ENCODE measurements around the gene SPIB. TPM values are rescaled to one million over a fixed set of nuclear protein-coding genes. Genes with fewer than 3 reads are reported as not detected.

The SPIB gene
- total and polyA plus RNA-seq, 2 experiments from 2014 or later = 12.6 to 17.5 TPM

DNA sequence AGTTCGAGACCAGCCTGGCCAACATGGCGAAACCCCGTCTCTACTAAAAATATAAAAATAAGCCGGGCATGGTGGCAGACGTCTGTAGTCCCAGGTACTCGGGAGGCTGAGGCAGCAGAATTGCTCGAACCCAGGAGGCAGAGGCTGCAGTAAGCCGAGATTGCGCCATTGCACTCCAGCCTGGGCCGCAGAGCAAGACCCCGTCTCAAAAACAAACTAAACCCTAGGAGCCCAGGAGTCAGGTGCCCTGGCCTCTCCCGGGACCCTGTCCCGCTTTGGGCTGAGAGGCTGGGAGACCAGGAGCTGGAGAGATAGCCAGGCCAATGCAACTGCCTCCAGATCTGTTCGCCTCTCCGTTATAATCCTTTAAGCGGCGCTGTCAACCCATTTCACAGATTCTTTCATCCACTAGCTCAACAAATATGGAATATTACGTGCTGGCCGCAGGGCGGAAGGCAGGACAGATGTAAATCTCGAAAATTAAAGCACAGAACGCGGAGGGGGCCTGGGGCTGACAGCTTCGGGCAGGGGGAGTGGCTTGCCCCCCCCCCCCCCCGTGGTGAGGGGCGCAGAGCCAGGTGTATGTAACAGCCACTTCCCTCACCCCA lies 8.7 kb downstream of the SPIB start:
- no peaks in the 10 kb centered on the region for H3K36me3 ChIP-seq (ENCODE audit: insufficient read depth)
- H3K9me2 ChIP-seq (ENCODE audit: insufficient read depth) = no peaks in the 10 kb centered on the region
- H3K4me3 ChIP-seq = peak overlapping the region; percentile 57
- H3K79me2 ChIP-seq (replicated peaks; ENCODE audit: insufficient read depth) = no peaks in the 10 kb centered on the region
- peak overlapping the region; percentile 79 for H3K4me2 ChIP-seq
- no peak for TF ChIP-seq ZNF114 (CRISPR knock-in tag; IDR thresholded peaks at IDR 0.05)
- TF ChIP-seq, protein P1, sequence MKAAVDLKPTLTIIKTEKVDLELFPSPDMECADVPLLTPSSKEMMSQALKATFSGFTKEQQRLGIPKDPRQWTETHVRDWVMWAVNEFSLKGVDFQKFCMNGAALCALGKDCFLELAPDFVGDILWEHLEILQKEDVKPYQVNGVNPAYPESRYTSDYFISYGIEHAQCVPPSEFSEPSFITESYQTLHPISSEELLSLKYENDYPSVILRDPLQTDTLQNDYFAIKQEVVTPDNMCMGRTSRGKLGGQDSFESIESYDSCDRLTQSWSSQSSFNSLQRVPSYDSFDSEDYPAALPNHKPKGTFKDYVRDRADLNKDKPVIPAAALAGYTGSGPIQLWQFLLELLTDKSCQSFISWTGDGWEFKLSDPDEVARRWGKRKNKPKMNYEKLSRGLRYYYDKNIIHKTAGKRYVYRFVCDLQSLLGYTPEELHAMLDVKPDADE (IDR thresholded peaks at IDR 0.05) = no peak
- no peak for TF ChIP-seq EZH2 (IDR thresholded peaks at IDR 0.05; ENCODE audit: low read depth, unreplicated experiment)
- TF ChIP-seq, protein P2, sequence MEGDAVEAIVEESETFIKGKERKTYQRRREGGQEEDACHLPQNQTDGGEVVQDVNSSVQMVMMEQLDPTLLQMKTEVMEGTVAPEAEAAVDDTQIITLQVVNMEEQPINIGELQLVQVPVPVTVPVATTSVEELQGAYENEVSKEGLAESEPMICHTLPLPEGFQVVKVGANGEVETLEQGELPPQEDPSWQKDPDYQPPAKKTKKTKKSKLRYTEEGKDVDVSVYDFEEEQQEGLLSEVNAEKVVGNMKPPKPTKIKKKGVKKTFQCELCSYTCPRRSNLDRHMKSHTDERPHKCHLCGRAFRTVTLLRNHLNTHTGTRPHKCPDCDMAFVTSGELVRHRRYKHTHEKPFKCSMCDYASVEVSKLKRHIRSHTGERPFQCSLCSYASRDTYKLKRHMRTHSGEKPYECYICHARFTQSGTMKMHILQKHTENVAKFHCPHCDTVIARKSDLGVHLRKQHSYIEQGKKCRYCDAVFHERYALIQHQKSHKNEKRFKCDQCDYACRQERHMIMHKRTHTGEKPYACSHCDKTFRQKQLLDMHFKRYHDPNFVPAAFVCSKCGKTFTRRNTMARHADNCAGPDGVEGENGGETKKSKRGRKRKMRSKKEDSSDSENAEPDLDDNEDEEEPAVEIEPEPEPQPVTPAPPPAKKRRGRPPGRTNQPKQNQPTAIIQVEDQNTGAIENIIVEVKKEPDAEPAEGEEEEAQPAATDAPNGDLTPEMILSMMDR (conservative IDR thresholded peaks at IDR 0.05; ENCODE audit: low read depth in 2 of 2) = no peak
- no peak for TF ChIP-seq ZNF331 (CRISPR knock-in tag; IDR thresholded peaks at IDR 0.05; ENCODE audit: low read depth)
- TF ChIP-seq, protein P3, sequence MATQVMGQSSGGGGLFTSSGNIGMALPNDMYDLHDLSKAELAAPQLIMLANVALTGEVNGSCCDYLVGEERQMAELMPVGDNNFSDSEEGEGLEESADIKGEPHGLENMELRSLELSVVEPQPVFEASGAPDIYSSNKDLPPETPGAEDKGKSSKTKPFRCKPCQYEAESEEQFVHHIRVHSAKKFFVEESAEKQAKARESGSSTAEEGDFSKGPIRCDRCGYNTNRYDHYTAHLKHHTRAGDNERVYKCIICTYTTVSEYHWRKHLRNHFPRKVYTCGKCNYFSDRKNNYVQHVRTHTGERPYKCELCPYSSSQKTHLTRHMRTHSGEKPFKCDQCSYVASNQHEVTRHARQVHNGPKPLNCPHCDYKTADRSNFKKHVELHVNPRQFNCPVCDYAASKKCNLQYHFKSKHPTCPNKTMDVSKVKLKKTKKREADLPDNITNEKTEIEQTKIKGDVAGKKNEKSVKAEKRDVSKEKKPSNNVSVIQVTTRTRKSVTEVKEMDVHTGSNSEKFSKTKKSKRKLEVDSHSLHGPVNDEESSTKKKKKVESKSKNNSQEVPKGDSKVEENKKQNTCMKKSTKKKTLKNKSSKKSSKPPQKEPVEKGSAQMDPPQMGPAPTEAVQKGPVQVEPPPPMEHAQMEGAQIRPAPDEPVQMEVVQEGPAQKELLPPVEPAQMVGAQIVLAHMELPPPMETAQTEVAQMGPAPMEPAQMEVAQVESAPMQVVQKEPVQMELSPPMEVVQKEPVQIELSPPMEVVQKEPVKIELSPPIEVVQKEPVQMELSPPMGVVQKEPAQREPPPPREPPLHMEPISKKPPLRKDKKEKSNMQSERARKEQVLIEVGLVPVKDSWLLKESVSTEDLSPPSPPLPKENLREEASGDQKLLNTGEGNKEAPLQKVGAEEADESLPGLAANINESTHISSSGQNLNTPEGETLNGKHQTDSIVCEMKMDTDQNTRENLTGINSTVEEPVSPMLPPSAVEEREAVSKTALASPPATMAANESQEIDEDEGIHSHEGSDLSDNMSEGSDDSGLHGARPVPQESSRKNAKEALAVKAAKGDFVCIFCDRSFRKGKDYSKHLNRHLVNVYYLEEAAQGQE (IDR thresholded peaks at IDR 0.05; ENCODE audit: unreplicated experiment) = no peak
- TF ChIP-seq POLR2AphosphoS5 (IDR thresholded peaks at IDR 0.05; ENCODE audit: low read depth) = no peak
- no peak for TF ChIP-seq JUNB (IDR thresholded peaks at IDR 0.05; ENCODE audit: unreplicated experiment)
- TF ChIP-seq NANOG (IDR thresholded peaks at IDR 0.05; ENCODE audit: borderline replicate concordance) = no peak
- TF ChIP-seq STAT1 (IDR thresholded peaks at IDR 0.05; ENCODE audit: unreplicated experiment) = no peak
- TF ChIP-seq, protein P4, sequence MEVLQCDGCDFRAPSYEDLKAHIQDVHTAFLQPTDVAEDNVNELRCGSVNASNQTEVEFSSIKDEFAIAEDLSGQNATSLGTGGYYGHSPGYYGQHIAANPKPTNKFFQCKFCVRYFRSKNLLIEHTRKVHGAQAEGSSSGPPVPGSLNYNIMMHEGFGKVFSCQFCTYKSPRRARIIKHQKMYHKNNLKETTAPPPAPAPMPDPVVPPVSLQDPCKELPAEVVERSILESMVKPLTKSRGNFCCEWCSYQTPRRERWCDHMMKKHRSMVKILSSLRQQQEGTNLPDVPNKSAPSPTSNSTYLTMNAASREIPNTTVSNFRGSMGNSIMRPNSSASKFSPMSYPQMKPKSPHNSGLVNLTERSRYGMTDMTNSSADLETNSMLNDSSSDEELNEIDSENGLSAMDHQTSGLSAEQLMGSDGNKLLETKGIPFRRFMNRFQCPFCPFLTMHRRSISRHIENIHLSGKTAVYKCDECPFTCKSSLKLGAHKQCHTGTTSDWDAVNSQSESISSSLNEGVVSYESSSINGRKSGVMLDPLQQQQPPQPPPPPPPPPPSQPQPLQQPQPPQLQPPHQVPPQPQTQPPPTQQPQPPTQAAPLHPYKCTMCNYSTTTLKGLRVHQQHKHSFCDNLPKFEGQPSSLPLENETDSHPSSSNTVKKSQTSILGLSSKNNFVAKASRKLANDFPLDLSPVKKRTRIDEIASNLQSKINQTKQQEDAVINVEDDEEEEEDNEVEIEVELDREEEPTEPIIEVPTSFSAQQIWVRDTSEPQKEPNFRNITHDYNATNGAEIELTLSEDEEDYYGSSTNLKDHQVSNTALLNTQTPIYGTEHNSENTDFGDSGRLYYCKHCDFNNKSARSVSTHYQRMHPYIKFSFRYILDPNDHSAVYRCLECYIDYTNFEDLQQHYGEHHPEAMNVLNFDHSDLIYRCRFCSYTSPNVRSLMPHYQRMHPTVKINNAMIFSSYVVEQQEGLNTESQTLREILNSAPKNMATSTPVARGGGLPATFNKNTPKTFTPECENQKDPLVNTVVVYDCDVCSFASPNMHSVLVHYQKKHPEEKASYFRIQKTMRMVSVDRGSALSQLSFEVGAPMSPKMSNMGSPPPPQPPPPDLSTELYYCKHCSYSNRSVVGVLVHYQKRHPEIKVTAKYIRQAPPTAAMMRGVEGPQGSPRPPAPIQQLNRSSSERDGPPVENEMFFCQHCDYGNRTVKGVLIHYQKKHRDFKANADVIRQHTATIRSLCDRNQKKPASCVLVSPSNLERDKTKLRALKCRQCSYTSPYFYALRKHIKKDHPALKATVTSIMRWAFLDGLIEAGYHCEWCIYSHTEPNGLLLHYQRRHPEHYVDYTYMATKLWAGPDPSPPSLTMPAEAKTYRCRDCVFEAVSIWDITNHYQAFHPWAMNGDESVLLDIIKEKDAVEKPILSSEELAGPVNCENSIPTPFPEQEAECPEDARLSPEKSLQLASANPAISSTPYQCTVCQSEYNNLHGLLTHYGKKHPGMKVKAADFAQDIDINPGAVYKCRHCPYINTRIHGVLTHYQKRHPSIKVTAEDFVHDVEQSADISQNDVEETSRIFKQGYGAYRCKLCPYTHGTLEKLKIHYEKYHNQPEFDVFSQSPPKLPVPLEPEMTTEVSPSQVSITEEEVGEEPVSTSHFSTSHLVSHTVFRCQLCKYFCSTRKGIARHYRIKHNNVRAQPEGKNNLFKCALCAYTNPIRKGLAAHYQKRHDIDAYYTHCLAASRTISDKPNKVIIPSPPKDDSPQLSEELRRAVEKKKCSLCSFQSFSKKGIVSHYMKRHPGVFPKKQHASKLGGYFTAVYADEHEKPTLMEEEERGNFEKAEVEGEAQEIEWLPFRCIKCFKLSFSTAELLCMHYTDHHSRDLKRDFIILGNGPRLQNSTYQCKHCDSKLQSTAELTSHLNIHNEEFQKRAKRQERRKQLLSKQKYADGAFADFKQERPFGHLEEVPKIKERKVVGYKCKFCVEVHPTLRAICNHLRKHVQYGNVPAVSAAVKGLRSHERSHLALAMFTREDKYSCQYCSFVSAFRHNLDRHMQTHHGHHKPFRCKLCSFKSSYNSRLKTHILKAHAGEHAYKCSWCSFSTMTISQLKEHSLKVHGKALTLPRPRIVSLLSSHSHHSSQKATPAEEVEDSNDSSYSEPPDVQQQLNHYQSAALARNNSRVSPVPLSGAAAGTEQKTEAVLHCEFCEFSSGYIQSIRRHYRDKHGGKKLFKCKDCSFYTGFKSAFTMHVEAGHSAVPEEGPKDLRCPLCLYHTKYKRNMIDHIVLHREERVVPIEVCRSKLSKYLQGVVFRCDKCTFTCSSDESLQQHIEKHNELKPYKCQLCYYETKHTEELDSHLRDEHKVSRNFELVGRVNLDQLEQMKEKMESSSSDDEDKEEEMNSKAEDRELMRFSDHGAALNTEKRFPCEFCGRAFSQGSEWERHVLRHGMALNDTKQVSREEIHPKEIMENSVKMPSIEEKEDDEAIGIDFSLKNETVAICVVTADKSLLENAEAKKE (CRISPR knock-in tag; IDR thresholded peaks at IDR 0.05) = no peak
- no peak overlapping the region for H3K27ac Mint-ChIP-seq
- no peaks in the 10 kb centered on the region; the same call in 1 of the 2 replicates for H4K20me1 ChIP-seq (replicated peaks; ENCODE audit: insufficient read depth)
- H3K27me3 Mint-ChIP-seq (ENCODE audit: insufficient read depth, low read depth, poor library complexity) = peaks cover 10% of the 10 kb centered on the region
- H3K4me1 Mint-ChIP-seq = peaks cover 13% of the 10 kb centered on the region
- no peak overlapping the region for H3K27ac ChIP-seq (ENCODE audit: low read depth)
- no peak overlapping the region for H3K4me3 Mint-ChIP-seq
- no peaks in the 10 kb centered on the region for H3K9me3 Mint-ChIP-seq
- peak overlapping the region; percentile 80 for H2AFZ ChIP-seq
- ATAC-seq (no peak), DNase-seq (ENCODE audit: low spot score) (no peak)
- peaks cover 15% of the 10 kb centered on the region for H3K36me3 Mint-ChIP-seq (ENCODE audit: low read depth)
- H3K4me1 ChIP-seq (ENCODE audit: insufficient read depth) = peaks cover 19% of the 10 kb centered on the region
- H3F3A ChIP-seq (replicated peaks; ENCODE audit: low read depth) = peaks cover 20% of the 10 kb centered on the region; the same call in 1 of the 2 replicates
- H3K27me3 ChIP-seq (ENCODE audit: insufficient read depth) = peaks cover 26% of the 10 kb centered on the region
